AG04449 (cell line): ENCODE data around the gene OVCA2.

Source experiments
- CTCF ChIA-PET: fragments of 350-600 bp; formaldehyde crosslinking; extraction: SDS; loops from one replicate; lab custom pipeline; 2021; ENCODE audit warnings: antibody characterized with exemption; lab: Yijun Ruan, JAX
- POLR2A ChIA-PET: fragments of 400-600, 350-600 bp; formaldehyde crosslinking; extraction: SDS; loops from one replicate; lab custom pipeline; 2020; ENCODE audit warnings: antibody characterized with exemption, inconsistent platforms; lab: Yijun Ruan, JAX
- DNase-seq: peaks from one replicate; pipeline ENCODE4 v3.0.0-alpha.2; 2010; ENCODE audit warnings: low read depth, low spot score
- H3K4me3 ChIP-seq: 2 replicates; pipeline ENCODE4 v1.5.1; 2011; ENCODE audit warnings: low read depth, mild to moderate bottlenecking, control low read depth, low read length
- TF ChIP-seq, protein P1 (sequence below): IDR thresholded peaks from one replicate; pipeline ENCODE4 v1.5.1; 2011; ENCODE audit warnings: mild to moderate bottlenecking, moderate library complexity, low read length, control low read depth, inconsistent platforms; ENCODE audit not compliant: insufficient read depth; ENCODE audit errors: missing control alignments

Gene OVCA2

DNA sequence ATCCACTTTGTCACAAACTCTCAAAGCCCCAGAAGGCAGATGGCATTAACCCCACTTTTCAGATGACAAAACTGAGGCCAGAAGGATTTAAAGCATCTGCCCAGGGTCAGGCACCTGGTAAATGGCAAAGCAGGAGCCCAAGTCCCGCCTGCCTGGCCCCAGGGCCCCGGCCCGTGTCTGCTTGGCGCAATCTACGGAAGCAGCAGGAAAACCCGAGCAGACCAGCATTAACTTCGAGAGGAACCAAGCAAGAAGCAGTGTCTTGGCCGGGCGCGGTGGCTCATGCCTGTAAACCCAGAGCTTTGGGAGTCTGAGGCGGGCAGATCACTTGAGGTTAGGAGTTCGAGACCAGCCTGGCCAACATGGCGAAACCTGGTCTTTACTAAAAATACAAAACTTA lies 38.3 kb upstream of the OVCA2 start:
- no peak for DNase-seq
- POLR2A ChIA-PET, result no interaction called here
- CTCF ChIA-PET, result interaction anchor here (1.8 kb wide), 1 partner anchor 95 kb away, joined by 5 read pairs; no protein-coding TSS in a partner anchor
- no peak overlapping the region for H3K4me3 ChIP-seq
- TF ChIP-seq, protein P1, sequence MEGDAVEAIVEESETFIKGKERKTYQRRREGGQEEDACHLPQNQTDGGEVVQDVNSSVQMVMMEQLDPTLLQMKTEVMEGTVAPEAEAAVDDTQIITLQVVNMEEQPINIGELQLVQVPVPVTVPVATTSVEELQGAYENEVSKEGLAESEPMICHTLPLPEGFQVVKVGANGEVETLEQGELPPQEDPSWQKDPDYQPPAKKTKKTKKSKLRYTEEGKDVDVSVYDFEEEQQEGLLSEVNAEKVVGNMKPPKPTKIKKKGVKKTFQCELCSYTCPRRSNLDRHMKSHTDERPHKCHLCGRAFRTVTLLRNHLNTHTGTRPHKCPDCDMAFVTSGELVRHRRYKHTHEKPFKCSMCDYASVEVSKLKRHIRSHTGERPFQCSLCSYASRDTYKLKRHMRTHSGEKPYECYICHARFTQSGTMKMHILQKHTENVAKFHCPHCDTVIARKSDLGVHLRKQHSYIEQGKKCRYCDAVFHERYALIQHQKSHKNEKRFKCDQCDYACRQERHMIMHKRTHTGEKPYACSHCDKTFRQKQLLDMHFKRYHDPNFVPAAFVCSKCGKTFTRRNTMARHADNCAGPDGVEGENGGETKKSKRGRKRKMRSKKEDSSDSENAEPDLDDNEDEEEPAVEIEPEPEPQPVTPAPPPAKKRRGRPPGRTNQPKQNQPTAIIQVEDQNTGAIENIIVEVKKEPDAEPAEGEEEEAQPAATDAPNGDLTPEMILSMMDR, result no peak

DNA sequence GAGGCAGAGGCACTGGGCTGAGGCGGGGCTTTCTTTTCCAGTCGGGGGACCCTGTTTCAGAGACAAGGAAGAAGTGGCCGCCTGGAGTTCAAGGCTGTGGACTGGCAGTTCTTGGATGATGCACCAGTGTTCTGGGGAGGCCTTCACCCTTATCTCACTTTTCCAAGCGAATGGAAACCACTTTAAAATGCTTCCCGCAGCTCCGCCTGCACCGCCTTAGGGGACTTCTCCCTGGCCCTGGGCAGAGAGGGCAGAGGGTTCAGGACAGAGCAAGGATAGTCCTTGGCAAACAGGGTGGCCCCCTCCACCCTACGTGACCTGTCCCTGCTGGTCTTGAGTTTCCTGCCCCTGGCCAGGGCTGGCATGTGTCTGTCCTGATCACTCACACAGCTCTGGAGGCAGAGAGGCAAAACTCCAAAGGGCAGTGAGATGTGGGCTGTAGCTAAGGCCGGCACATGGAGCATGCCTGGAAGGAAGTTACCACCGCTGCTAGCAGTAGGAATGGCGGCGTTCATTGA lies 37.3 kb upstream of the OVCA2 start:
- DNase-seq, result no peak
- ChIA-PET CTCF (interaction anchor here (0.6 to 1.0 kb wide), 2 partner anchors 8 to 22 kb away, joined by 3 to 4 read pairs; no protein-coding TSS in a partner anchor), POLR2A (no interaction called here)
- TF ChIP-seq, protein P1, result no peak
- no peak overlapping the region for H3K4me3 ChIP-seq

DNA sequence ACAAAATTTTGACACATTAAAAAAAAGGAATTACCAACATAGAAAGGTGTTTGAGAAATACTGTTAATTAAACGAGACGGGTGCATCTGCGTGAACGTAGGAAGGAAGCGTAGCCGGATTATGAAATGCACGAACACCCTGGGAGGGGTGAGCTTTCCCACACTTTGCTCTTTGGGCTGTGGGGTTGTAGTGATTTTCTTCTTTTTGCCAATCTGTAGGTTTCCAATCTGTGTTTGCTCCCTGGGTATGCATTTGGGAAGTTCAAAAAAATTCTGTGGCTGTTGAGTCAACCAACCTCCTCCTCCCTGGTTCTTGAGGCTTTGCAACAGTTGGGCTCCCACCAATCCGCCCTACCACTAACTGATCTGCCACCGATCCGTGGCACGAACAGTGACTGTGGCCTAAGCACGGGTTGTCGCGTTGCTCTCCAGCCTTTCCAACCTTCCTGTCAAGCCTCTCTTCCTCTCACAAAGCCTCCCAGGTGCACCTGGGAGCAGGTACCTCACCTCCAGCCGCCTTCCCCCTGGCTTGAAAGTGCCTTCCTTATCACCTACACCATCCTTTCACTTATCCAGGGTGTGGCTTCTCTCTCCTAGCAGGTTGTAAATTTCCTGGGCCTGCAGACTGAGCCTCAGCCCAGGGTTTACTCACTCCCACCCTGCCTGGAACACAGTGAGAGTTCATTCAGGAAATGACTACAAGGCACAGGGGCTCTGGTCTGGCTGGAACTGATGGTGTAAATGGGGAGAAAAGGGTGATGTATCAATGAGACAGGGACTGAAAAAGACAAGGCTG lies 33.3 kb upstream of the OVCA2 start:
- TF ChIP-seq, protein P1, result no peak
- ChIA-PET POLR2A (no interaction called here), CTCF (no interaction called here)
- H3K4me3 ChIP-seq, result no peak overlapping the region
- DNase-seq, result no peak

DNA sequence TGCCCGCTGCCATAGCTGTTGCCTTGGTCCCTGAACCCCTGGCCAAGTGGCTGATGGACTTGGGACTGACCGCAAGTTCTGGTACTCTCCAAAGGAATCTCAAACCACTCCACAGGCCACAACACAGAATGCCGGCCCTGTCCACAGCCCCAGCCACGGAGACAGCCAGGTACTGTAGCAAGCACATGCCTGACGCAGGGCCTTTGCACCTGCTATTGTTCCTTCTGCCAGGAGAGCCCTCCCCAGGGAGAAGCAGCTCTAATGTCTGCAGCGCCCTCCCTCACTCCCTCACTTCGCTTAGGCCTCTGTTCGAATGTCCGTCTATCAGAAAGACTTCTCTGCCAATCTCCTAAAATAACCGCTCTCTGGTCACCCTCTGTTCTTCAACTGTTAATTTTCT lies 32.1 kb upstream of the OVCA2 start:
- POLR2A ChIA-PET, result no interaction called here
- no peak overlapping the region for H3K4me3 ChIP-seq
- TF ChIP-seq, protein P1, result no peak
- CTCF ChIA-PET, result no interaction called here
- no peak for DNase-seq

DNA sequence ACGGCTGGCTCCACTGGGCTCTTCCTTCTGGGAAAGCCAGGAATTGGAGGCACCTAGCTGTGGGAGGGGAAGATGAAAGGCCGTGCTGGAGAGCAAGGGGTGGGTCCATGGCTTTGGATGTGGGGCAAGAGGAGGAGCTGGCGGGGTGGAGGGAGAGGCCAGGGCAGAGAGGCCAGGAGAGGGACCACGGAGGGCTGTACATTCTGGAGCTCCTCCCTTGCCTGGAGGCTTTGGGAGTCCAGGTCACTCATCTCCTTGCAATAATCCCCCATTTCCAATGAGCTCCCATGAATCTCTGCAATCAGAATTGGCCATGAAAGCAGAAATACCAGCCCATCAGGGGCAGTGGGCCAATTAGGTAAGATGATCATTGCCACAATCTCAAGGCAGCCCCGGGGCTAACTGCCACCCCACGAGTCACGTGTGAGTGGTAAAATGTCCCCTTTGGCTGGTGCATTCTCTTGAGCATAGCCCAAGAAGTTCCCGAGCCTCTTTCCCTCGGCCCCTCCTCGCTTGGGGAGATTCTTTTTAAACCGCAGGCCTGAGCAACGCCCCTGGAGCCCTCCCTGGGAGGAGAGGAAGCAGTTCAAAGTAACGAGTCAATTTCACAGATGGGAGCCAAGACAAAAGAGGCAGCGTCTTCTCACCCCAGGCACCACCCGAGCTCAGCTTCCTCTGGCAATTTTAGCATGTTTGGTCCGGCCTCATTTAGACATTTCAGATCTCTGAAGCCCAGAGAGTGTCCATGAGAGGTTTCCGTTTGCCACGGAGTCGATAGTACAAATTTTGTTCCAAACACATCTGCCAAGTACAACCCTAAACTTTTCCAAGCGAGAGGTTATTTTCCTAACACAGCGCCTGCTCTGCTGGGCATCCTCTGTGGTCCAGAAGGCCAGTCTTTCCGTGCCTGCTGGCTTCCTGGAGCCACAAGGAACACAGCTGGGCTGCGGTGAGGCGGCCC lies 30.1 kb upstream of the OVCA2 start:
- ChIA-PET CTCF (interaction anchor here (1.1 to 1.5 kb wide), 4 partner anchors 14 to 130 kb away, joined by 4 to 7 read pairs (median 5); partner anchors contain the start of gene RTN4RL1), POLR2A (no interaction called here)
- no peak overlapping the region for H3K4me3 ChIP-seq
- DNase-seq, result no peak
- TF ChIP-seq, protein P1, result no peak
